Left ventricle myocardium inferior (tissue), 1 donor: ENCODE results near the gene EIF3F. TPM values are rescaled to one million over a fixed set of nuclear protein-coding genes. Genes with fewer than 3 reads are reported as not detected.
A peak's percentile ranks its signal among the peaks of the same experiment; 100 is the strongest.

ENCODE experiments used
- DNase-seq: peaks from one replicate; pipeline ENCODE4 v3.0.0-alpha.2; 2020
- H3K27ac ChIP-seq: fragments of 200-600 bp; replicated peaks from 2 replicates; pipeline ENCODE4 v1.8.0; 2021
- H3K27me3 ChIP-seq: fragments of 200-600 bp; 2 replicates; pipeline ENCODE4 v1.8.0; 2021; ENCODE audit warnings: low read depth
- H3K36me3 ChIP-seq: fragments of 200-600 bp; 2 replicates; pipeline ENCODE4 v1.8.0; 2021
- H3K4me1 ChIP-seq: fragments of 200-600 bp; 2 replicates; pipeline ENCODE4 v1.8.0; 2021
- H3K4me3 ChIP-seq: fragments of 200-600 bp; 2 replicates; pipeline ENCODE4 v1.8.0; 2021; ENCODE audit warnings: mild to moderate bottlenecking, moderate library complexity
- H3K9me3 ChIP-seq: fragments of 200-600 bp; replicated peaks from 2 replicates; pipeline ENCODE4 v1.8.0; 2021
- CTCF ChIP-seq: fragments of 200-600 bp; IDR thresholded peaks from 2 replicates; pipeline ENCODE4 v1.8.0; 2021; ENCODE audit warnings: antibody characterized with exemption, mild to moderate bottlenecking, borderline replicate concordance
- intact Hi-C: fragments of 100-400 bp; cut with micrococcal nuclease; formaldehyde crosslinking; loops from one replicate; pipeline ENCODE4 v1.11.0; 2022
- total RNA-seq: library from RNA; stranded (reverse); fragmentation: NEBNext Ultra II Directional; extraction: Animal tissue kit (Norgen Biotek cat#: 25700); gene quantifications from one replicate; pipeline ENCODE4 v1.2.1, GENCODE V29; 2021
- donor health status: DM: no; HTN: yes; CAD: no; lungs with severe emphysema.

The EIF3F gene
- total RNA-seq, 1 donor from 2014 or later = 151 TPM

- no peak for DNase-seq
- no peak for TF ChIP-seq CTCF
- intact Hi-C loops = no loop called here
- peaks cover 17% of the 10 kb centered on the region for H3K27me3 ChIP-seq
- peak overlapping the region; percentile 82 for H3K27ac ChIP-seq
- H3K36me3 ChIP-seq = no peaks in the 10 kb centered on the region
- peaks cover 56% of the 10 kb centered on the region for H3K4me1 ChIP-seq
- no peaks in the 10 kb centered on the region for H3K9me3 ChIP-seq
- H3K4me3 ChIP-seq = no peak overlapping the region
These were observed 47.6 kb downstream of the EIF3F start for GRCh38 chr11:8034604-8035190.

GRCh38 chr11:8035200-8035855 is 48.2 kb downstream of the EIF3F start:
- no peak for TF ChIP-seq CTCF
- intact Hi-C loops = no loop called here
- H3K4me3 ChIP-seq = no peak overlapping the region
- H3K27ac ChIP-seq = peak overlapping the region; percentile 82
- peaks cover 17% of the 10 kb centered on the region for H3K27me3 ChIP-seq
- peaks cover 50% of the 10 kb centered on the region for H3K4me1 ChIP-seq
- peak; percentile 66 for DNase-seq
- no peaks in the 10 kb centered on the region for H3K36me3 ChIP-seq
- no peaks in the 10 kb centered on the region for H3K9me3 ChIP-seq

GRCh38 chr11:8036002-8036802 is 49.1 kb downstream of the EIF3F start:
- Histone ChIP-seq H3K27ac (peak overlapping the region; percentile 82), H3K4me1 (peaks cover 41% of the 10 kb centered on the region), H3K9me3 (no peaks in the 10 kb centered on the region), H3K4me3 (no peak overlapping the region), H3K27me3 (peaks cover 14% of the 10 kb centered on the region), H3K36me3 (no peaks in the 10 kb centered on the region)
- no peak for TF ChIP-seq CTCF
- intact Hi-C loops = no loop called here
- DNase-seq = no peak

- TF ChIP-seq CTCF = no peak
- H3K9me3 ChIP-seq = no peaks in the 10 kb centered on the region
- peaks cover 6% of the 10 kb centered on the region for H3K27me3 ChIP-seq
- intact Hi-C loops = no loop called here
- no peak overlapping the region for H3K27ac ChIP-seq
- no peaks in the 10 kb centered on the region for H3K36me3 ChIP-seq
- no peak for DNase-seq
- H3K4me1 ChIP-seq = peaks cover 39% of the 10 kb centered on the region
- no peak overlapping the region for H3K4me3 ChIP-seq
These were observed 49.8 kb downstream of the EIF3F start for GRCh38 chr11:8036986-8037385.

GRCh38 chr11:8038393-8038792 is 51.3 kb downstream of the EIF3F start:
- Histone ChIP-seq H3K27me3 (no peaks in the 10 kb centered on the region), H3K9me3 (no peaks in the 10 kb centered on the region), H3K4me1 (peaks cover 30% of the 10 kb centered on the region), H3K4me3 (no peak overlapping the region), H3K27ac (no peak overlapping the region), H3K36me3 (no peaks in the 10 kb centered on the region)
- TF ChIP-seq CTCF = no peak
- DNase-seq = no peak
- intact Hi-C loops = no loop called here
